Dedifferentiated amniotic fluid mesenchymal stem cell (primary cell): ENCODE results near the gene IL13.
"Not testable (repeated sequence)": the region's sequence is repeated elsewhere in the genome, so short reads cannot be mapped to it uniquely, and the experiment has no call there.

Experiments
- DNase-seq: peaks from one replicate; pipeline ENCODE4 v3.0.0-alpha.2; 2016; ENCODE audit errors: extremely low spot score

The IL13 gene

GRCh38 chr5:132688536-132689339, 30.8 kb downstream of the IL13 start:
- DNase-seq, result no peak

GRCh38 chr5:132689513-132689912, 31.5 kb downstream of the IL13 start:
- DNase-seq, result no peak

- no peak for DNase-seq
Observed at GRCh38 chr5:132690156-132690555, 32.2 kb downstream of the IL13 start.

GRCh38 chr5:132691755-132692631, 34.0 kb downstream of the IL13 start:
- not testable (repeated sequence) for DNase-seq

- peak; percentile 62 for DNase-seq
Observed at GRCh38 chr5:132692632-132692967, 34.6 kb downstream of the IL13 start.

- DNase-seq, result no peak
Observed at GRCh38 chr5:132695956-132696355, 38.0 kb downstream of the IL13 start.

- DNase-seq, result peak; percentile 32
Observed at GRCh38 chr5:132704875-132705274, 46.9 kb downstream of the IL13 start.

- DNase-seq, result no peak
Observed at GRCh38 chr5:132708645-132709044, 50.7 kb downstream of the IL13 start.
